HL-60 (cell line): ENCODE data around the gene CYP27B1.
A peak's percentile ranks its signal among the peaks of the same experiment; 100 is the strongest.

ENCODE experiments used
- DNase-seq, 2 experiments: peaks; one replicate each; pipeline ENCODE4 v3.0.0-alpha.2; 2010 to 2020; ENCODE audit warnings: low read depth in 1 of 2, low spot score in 1 of 2
- H3K27ac ChIP-seq: fragments of 250-450 bp; sonication (Bioruptor Pico); replicated peaks from 2 replicates; pipeline ENCODE4 v1.5.1; 2020; ENCODE audit warnings: mild to moderate bottlenecking, moderate library complexity
- H3K27me3 ChIP-seq: fragments of 250-450 bp; sonication (Bioruptor Pico); 2 replicates; pipeline ENCODE4 v1.5.1; 2021; ENCODE audit warnings: mild to moderate bottlenecking, moderate library complexity; ENCODE audit not compliant: insufficient read depth, poor library complexity, severe bottlenecking
- H3K4me3 ChIP-seq: replicated peaks from 2 replicates; pipeline ENCODE4 v1.5.1; 2011; ENCODE audit warnings: mild to moderate bottlenecking, control low read depth, low read length; ENCODE audit not compliant: insufficient read depth
- GABPA ChIP-seq: IDR thresholded peaks from 2 replicates; pipeline ENCODE4 v1.6.1; 2012; ENCODE audit warnings: low read depth
- POLR2AphosphoS5 ChIP-seq: IDR thresholded peaks from 2 replicates; pipeline ENCODE4 v1.6.1; 2012; ENCODE audit warnings: low read depth
- SPI1 ChIP-seq: IDR thresholded peaks from 2 replicates; pipeline ENCODE4 v1.6.1; 2012; ENCODE audit warnings: low read depth, mild to moderate bottlenecking, borderline replicate concordance
- TF ChIP-seq, protein P1 (sequence below): IDR thresholded peaks from one replicate; pipeline ENCODE4 v1.5.1; 2011; ENCODE audit warnings: low read length, control low read depth, inconsistent platforms; ENCODE audit not compliant: insufficient read depth
- TF ChIP-seq, protein P2 (sequence below): IDR thresholded peaks from 2 replicates; pipeline ENCODE4 v1.6.1; 2012; ENCODE audit warnings: low read depth; ENCODE audit not compliant: insufficient replicate concordance

CYP27B1 gene

DNA sequence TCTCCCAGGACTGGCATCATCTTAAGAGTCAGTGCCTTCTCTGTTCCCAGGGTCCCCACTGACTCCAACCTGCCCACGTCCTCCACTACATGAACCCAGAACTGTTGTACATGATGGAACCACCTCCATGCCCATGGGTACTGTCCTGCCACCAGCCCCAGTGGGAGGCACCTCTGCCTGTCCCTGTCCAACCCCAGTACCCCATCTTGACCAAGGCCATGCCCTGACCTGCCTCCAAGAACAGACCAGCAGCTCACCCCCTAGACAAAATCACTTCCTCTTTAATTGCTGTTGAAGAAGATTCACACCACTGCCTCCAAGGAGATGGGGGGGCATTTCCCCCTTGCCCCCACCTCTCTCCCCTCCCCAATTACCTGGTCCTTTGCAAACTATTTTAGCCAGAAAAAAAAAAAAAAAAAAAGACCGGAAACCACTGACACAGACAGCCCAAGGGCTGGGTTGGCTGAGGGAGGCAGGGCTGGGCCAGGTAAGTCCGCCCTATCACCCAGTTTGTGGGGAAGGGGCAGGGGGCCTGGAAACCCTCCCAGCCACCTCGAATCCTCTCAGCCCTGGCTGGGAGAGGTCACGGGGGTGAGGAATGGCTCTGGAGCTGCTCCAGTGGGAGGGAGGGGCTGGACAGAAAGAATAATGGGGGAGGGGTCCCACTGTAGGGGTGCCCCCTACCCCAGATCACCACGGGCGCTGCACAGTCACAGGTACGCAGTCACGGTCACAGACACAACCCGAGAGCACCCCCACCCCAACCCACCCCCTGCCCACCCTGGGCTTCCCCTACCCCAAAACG lies 41.7 kb downstream of the CYP27B1 start:
- no peak overlapping the region for H3K4me3 ChIP-seq

DNA sequence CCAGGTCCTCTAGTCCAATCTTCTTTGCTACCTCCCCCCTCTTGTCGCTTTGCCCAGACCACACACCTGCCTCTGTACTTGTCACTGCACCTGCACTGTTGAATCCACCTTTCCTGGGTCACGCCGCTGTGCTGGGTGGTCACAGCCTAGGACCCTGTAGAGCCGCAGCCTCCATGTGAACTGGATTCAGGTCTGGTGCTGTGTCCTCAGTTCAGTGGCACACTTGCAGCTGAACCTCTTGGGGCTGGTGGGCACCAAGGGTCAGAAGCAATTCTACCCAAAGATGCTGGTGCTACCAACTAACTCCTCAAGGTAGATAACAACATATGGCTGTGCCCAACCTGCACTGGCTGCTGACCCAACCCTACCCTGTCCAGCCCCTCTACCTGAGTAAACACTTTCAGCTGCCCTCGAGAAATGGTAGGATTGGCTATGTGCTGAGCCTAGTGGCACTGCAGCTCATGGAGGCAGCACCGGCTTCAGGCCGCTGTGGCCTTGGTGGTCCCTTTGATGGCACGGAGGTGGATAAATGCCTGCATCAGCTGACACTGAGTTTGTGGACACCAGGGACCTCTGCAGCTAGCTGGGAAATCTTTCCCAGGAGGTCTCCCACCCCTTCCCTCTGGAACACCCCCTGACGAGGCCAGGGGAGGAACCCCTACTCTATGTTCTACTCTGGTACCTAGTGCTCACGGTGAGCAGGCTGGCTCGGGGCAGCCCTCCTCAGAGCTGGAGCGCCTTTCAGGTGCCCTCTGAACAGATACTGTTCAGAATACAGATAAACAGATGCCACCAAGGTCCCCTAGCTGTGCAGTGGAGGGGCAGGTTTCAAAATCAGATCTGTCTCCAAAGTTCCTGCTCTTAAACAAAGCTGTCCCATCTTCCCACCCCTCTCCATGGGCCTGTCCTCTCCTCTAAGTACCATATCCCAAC lies 42.6 kb downstream of the CYP27B1 start:
- Histone ChIP-seq H3K27ac (no peak overlapping the region), H3K4me3 (no peak overlapping the region), H3K27me3 (no peaks in the 10 kb centered on the region)
- TF ChIP-seq POLR2AphosphoS5 (no peak), SPI1 (no peak), GABPA (no peak)
- TF ChIP-seq, protein P1, sequence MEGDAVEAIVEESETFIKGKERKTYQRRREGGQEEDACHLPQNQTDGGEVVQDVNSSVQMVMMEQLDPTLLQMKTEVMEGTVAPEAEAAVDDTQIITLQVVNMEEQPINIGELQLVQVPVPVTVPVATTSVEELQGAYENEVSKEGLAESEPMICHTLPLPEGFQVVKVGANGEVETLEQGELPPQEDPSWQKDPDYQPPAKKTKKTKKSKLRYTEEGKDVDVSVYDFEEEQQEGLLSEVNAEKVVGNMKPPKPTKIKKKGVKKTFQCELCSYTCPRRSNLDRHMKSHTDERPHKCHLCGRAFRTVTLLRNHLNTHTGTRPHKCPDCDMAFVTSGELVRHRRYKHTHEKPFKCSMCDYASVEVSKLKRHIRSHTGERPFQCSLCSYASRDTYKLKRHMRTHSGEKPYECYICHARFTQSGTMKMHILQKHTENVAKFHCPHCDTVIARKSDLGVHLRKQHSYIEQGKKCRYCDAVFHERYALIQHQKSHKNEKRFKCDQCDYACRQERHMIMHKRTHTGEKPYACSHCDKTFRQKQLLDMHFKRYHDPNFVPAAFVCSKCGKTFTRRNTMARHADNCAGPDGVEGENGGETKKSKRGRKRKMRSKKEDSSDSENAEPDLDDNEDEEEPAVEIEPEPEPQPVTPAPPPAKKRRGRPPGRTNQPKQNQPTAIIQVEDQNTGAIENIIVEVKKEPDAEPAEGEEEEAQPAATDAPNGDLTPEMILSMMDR, result no peak
- TF ChIP-seq, protein P2, sequence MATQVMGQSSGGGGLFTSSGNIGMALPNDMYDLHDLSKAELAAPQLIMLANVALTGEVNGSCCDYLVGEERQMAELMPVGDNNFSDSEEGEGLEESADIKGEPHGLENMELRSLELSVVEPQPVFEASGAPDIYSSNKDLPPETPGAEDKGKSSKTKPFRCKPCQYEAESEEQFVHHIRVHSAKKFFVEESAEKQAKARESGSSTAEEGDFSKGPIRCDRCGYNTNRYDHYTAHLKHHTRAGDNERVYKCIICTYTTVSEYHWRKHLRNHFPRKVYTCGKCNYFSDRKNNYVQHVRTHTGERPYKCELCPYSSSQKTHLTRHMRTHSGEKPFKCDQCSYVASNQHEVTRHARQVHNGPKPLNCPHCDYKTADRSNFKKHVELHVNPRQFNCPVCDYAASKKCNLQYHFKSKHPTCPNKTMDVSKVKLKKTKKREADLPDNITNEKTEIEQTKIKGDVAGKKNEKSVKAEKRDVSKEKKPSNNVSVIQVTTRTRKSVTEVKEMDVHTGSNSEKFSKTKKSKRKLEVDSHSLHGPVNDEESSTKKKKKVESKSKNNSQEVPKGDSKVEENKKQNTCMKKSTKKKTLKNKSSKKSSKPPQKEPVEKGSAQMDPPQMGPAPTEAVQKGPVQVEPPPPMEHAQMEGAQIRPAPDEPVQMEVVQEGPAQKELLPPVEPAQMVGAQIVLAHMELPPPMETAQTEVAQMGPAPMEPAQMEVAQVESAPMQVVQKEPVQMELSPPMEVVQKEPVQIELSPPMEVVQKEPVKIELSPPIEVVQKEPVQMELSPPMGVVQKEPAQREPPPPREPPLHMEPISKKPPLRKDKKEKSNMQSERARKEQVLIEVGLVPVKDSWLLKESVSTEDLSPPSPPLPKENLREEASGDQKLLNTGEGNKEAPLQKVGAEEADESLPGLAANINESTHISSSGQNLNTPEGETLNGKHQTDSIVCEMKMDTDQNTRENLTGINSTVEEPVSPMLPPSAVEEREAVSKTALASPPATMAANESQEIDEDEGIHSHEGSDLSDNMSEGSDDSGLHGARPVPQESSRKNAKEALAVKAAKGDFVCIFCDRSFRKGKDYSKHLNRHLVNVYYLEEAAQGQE, result no peak
- no peak for DNase-seq

More for the DNA sequence above, 41.7 kb downstream of the CYP27B1 start:
- H3K27me3 ChIP-seq, result no peaks in the 10 kb centered on the region
- TF ChIP-seq POLR2AphosphoS5 (no peak), SPI1 (peak; percentile 72)
- no peak for DNase-seq
- no peak overlapping the region for H3K27ac ChIP-seq

DNA sequence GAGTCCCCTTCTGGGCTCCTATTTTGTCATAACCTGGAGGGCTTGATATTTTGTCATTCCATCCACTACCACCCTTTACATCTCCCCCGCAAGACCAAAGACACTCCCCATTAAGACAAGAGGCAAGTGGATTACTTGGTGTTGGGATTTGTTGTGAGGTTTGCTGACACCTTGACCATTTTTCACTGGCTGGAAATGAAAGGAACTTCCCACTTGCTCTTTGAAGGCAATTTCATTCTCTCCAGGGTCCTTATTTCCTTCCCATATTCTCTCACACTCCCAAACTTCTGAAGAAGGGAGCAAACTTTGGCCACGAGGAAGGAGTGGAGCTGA lies 43.3 kb downstream of the CYP27B1 start:
- DNase-seq, result no peak
- Histone ChIP-seq H3K27me3 (no peaks in the 10 kb centered on the region), H3K4me3 (no peak overlapping the region), H3K27ac (no peak overlapping the region)
- TF ChIP-seq POLR2AphosphoS5 (no peak), GABPA (no peak)

DNA sequence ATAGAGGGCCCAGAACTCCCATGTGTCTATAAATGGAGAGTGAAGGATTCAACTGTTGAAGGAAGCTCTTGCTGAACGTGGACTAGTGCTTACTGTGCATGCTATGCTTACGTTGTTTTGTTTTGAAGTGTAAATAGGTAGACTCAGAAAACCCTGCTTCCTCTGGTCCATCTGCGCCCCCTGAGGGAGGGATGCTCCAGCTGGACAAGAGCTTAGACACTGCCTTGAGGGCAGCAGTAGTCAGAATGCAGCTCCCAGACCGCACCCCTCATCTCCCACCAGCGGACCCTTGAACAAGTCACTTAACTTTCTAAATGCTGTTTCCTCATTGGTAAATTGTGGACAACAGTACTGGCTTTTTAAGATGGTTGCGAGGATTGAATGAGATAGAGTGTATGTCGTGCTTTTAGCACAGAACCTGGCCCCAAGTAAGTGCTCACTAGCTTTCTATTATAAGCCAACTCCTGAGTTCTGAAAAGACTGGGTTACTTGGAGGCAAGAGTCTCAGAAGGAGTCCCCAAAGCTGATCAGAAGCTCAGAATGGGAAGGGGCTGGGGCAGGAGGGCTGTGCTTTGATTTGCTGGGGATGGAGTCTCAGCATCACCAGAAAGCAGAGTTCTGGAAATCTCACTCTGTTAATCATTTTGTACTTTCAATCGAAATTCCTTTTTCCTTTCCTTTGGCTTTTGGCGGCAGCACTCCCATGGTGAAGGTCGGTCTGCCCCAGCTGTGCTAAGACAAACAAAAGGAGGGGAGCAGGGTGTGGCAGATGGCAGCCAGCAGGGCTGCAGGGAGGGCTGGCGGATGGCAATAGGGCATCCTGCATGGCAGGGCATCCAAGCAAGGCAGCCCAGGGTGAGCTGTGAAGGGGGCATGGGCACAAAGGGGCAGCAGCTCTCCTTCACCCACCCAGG lies 43.9 kb downstream of the CYP27B1 start:
- H3K27ac ChIP-seq, result no peak overlapping the region
- H3K27me3 ChIP-seq, result no peaks in the 10 kb centered on the region
- no peak for DNase-seq
- TF ChIP-seq POLR2AphosphoS5 (peak; percentile 7), SPI1 (no peak), GABPA (no peak)
- TF ChIP-seq, protein P2, result no peak
- TF ChIP-seq, protein P1, result no peak
- H3K4me3 ChIP-seq, result no peak overlapping the region
